Erythroblast (primary cell): ENCODE measurements around the gene DMRTA2.

Experiments
- GATA1 ChIP-seq: IDR thresholded peaks from 2 replicates; pipeline ENCODE4 v1.6.1; 2011; ENCODE audit warnings: low read depth, mild to moderate bottlenecking, control low read depth, low read length, moderate library complexity
- POLR2A ChIP-seq: IDR thresholded peaks from 2 replicates; pipeline ENCODE4 v1.6.1; 2011; ENCODE audit warnings: mild to moderate bottlenecking, low read length

DNA sequence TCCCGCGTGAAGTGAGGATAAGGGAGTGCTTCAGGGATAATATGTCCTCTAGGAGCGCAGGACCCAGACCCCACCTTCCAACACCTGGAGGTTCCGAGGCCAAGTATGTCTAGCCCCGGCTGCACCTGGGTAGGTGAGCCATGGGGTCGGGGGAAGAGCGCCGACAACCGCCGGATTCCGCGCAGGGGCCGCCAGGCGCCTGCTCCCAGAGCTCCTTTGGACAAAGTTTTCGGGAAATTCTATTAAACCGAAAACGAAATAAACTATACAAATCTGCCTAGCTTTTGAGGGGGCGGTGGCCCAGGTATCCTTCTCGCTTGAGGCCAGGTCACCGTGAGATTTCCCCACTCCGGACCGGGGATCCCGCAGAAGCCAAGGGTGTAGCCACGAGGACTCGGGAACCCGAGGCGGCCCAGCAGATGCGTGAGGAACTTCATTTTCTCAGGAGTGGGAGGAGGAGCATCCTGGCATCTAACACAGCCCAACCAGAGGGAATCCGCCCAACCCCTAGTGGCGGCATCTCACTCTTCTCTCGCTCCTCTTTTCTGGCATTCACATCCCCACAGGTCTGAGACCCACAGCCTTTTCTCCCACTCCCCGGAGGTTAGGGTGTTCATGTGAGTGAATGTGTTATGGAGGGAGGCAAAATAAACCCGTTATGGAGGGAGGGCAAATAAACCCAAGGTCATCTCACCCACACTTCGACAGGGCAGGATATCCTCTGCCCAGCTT is 2.3 kb upstream of the DMRTA2 start:
- no peak for TF ChIP-seq POLR2A
- TF ChIP-seq GATA1, result no peak
